ENCODE data around the gene KIF4A. TPM values are rescaled to one million over a fixed set of nuclear protein-coding genes. Genes with fewer than 3 reads are reported as not detected.

KIF4A gene
- total and polyA plus RNA-seq, 2 of the 4 experiments (the other 2 are of a cell fraction): 10.0 to 19.0 TPM

DNA sequence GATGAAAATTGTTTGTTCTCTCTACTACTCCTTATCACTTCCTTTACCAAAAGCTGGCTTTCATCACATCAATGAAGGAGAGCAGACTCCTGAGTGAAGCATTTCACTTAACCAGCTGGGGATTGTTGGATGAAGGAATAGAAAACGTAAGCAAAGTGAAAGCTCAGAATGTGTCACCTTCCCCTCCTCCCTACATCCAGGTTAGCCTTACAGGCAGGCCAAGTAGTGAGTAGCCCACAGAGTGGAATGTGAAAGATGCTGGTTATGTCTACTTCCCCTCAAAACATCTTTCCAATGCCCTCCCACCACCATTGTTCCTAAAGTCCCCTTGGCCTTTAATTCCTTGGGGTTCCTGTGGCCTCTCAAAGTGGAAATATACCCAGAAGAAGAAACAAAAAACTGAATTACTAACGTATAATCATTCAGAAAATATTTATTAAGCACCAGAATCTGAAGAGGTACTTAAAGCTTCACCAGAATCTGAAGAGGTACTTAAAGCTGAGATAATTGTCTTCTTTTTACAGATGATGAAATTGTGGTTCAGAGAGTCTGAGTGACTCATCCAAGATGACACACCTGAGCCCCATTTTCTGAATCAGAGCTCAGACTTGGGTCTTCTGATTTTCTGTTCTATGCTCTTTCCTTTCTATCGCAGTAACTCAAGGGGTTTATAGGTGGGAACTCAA is 36.4 kb upstream of the KIF4A start:
- Histone ChIP-seq H3K9ac (ENCODE audit: low read depth, low read length) (no peak overlapping the region), H3K4ac (ENCODE audit: low read depth, low read length) (no peak overlapping the region), H3K27me3 (ENCODE audit: control insufficient read depth, insufficient read depth, low read length) (peaks cover 8% of the 10 kb centered on the region), H3K56ac (ENCODE audit: extremely low read depth, insufficient read depth, low read length) (no peak overlapping the region), H3K4me2 (ENCODE audit: low read depth, low read length) (no peak overlapping the region), H2BK20ac (ENCODE audit: low read depth, low read length) (no peak overlapping the region), H2BK15ac (ENCODE audit: low read depth, low read length) (no peak overlapping the region), H3K4me3 (ENCODE audit: insufficient read depth, low read depth, low read length) (no peak overlapping the region), H3K36me3 (ENCODE audit: control insufficient read depth, insufficient read depth, low read length) (no peaks in the 10 kb centered on the region), H3K27ac (ENCODE audit: insufficient read depth, low read length) (no peak overlapping the region), H2AK5ac (ENCODE audit: low read depth, low read length) (no peak overlapping the region), H2BK120ac (ENCODE audit: low read depth, low read length) (no peak overlapping the region), H3K9me3 (ENCODE audit: control insufficient read depth, insufficient read depth, low read length) (no peaks in the 10 kb centered on the region), H4K5ac (ENCODE audit: low read depth, low read length) (no peak overlapping the region), H2AK9ac (replicated peaks; ENCODE audit: low read depth, low read length, poor library complexity) (no peak overlapping the region), H3K14ac (replicated peaks; ENCODE audit: low read depth, low read length) (no peak overlapping the region), H3K9me1 (ENCODE audit: insufficient read depth, low read length) (no peaks in the 10 kb centered on the region), H2BK5ac (ENCODE audit: low read depth, low read length, poor library complexity, severe bottlenecking) (no peak overlapping the region), H3K23ac (ENCODE audit: low read depth, low read length) (no peak overlapping the region), H4K8ac (ENCODE audit: low read depth in 2 of 2, low read length in 2 of 2) (no peak overlapping the region), H4K91ac (ENCODE audit: insufficient read depth, low read depth, low read length) (no peak overlapping the region), H4K20me1 (ENCODE audit: insufficient read depth, low read length) (no peaks in the 10 kb centered on the region), H3K79me1 (ENCODE audit: low read depth in 1 of 2, low read length in 2 of 2) (no peaks in the 10 kb centered on the region), H3K18ac (ENCODE audit: low read depth, low read length) (no peak overlapping the region), H2AFZ (replicated peaks; ENCODE audit: low read length, poor library complexity) (no peak overlapping the region), H3K4me1 (ENCODE audit: control insufficient read depth, insufficient read depth, low read length) (no peaks in the 10 kb centered on the region; the same call in 1 of the 2 replicates)
- TF ChIP-seq MXI1 (IDR thresholded peaks at IDR 0.05; ENCODE audit: borderline replicate concordance, low read depth, low read length) (no peak), MAZ (IDR thresholded peaks at IDR 0.05; ENCODE audit: borderline replicate concordance, low read depth, low read length) (no peak), SMC3 (IDR thresholded peaks at IDR 0.05; ENCODE audit: low read depth, low read length) (no peak), FOS (IDR thresholded peaks at IDR 0.05; ENCODE audit: low read depth, low read length) (no peak), BHLHE40 (IDR thresholded peaks at IDR 0.05; ENCODE audit: low read depth, low read length) (no peak), NFE2L2 (IDR thresholded peaks at IDR 0.05; ENCODE audit: low read depth, low read length) (no peak), RFX5 (IDR thresholded peaks at IDR 0.05; ENCODE audit: low read depth, low read length) (no peak), CEBPB (IDR thresholded peaks at IDR 0.05; ENCODE audit: low read depth, low read length) (no peak), CHD1 (IDR thresholded peaks at IDR 0.05; ENCODE audit: low read depth, low read length) (no peak), MAFK (IDR thresholded peaks at IDR 0.05; ENCODE audit: low read depth, low read length) (no peak), RAD21 (IDR thresholded peaks at IDR 0.05; ENCODE audit: low read length) (no peak), RCOR1 (IDR thresholded peaks at IDR 0.05; ENCODE audit: insufficient replicate concordance, low read length) (no peak), POLR2A (IDR thresholded peaks at IDR 0.05; ENCODE audit: low read depth, low read length) (no peak)
- TF ChIP-seq, protein P1, sequence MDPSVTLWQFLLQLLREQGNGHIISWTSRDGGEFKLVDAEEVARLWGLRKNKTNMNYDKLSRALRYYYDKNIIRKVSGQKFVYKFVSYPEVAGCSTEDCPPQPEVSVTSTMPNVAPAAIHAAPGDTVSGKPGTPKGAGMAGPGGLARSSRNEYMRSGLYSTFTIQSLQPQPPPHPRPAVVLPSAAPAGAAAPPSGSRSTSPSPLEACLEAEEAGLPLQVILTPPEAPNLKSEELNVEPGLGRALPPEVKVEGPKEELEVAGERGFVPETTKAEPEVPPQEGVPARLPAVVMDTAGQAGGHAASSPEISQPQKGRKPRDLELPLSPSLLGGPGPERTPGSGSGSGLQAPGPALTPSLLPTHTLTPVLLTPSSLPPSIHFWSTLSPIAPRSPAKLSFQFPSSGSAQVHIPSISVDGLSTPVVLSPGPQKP (IDR thresholded peaks at IDR 0.05; ENCODE audit: borderline replicate concordance, low read depth, low read length): no peak
- TF ChIP-seq, protein P2, sequence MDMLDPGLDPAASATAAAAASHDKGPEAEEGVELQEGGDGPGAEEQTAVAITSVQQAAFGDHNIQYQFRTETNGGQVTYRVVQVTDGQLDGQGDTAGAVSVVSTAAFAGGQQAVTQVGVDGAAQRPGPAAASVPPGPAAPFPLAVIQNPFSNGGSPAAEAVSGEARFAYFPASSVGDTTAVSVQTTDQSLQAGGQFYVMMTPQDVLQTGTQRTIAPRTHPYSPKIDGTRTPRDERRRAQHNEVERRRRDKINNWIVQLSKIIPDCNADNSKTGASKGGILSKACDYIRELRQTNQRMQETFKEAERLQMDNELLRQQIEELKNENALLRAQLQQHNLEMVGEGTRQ (IDR thresholded peaks at IDR 0.05; ENCODE audit: low read depth, low read length): no peak
- TF ChIP-seq, protein P3, sequence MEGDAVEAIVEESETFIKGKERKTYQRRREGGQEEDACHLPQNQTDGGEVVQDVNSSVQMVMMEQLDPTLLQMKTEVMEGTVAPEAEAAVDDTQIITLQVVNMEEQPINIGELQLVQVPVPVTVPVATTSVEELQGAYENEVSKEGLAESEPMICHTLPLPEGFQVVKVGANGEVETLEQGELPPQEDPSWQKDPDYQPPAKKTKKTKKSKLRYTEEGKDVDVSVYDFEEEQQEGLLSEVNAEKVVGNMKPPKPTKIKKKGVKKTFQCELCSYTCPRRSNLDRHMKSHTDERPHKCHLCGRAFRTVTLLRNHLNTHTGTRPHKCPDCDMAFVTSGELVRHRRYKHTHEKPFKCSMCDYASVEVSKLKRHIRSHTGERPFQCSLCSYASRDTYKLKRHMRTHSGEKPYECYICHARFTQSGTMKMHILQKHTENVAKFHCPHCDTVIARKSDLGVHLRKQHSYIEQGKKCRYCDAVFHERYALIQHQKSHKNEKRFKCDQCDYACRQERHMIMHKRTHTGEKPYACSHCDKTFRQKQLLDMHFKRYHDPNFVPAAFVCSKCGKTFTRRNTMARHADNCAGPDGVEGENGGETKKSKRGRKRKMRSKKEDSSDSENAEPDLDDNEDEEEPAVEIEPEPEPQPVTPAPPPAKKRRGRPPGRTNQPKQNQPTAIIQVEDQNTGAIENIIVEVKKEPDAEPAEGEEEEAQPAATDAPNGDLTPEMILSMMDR (conservative IDR thresholded peaks at IDR 0.05; ENCODE audit: low read depth, low read length): no peak
- ATAC-seq (ENCODE audit: low read depth) (no peak), DNase-seq (peak; percentile 18)
- ChIA-PET CTCF (no interaction called here), POLR2A (ENCODE audit: unreplicated experiment) (no interaction called here)
- intact Hi-C loops (cut with micrococcal nuclease): no loop called here
- in situ Hi-C loops (cut with MboI; ENCODE audit: low sequenced_read_pairs): no loop called here
- no TSS peak for BruUV-seq (replicated peaks)
- no CpG with 5 or more reads among the region's 3 CpGs for WGBS, 2 experiments (ENCODE audit: extremely low coverage in 2 of 2, insufficient read length in 1 of 2)
- dilution Hi-C loops (cut with HindIII; ENCODE audit: low sequenced_read_pairs, unreplicated experiment): no loop called here
